Kidney capillary endothelial cell (primary cell): ENCODE measurements around the gene BEAN1.

Source experiments
- DNase-seq: peaks from one replicate; pipeline ENCODE4 v3.0.0-alpha.2; 2018; ENCODE audit warnings: low spot score

BEAN1 gene

DNA sequence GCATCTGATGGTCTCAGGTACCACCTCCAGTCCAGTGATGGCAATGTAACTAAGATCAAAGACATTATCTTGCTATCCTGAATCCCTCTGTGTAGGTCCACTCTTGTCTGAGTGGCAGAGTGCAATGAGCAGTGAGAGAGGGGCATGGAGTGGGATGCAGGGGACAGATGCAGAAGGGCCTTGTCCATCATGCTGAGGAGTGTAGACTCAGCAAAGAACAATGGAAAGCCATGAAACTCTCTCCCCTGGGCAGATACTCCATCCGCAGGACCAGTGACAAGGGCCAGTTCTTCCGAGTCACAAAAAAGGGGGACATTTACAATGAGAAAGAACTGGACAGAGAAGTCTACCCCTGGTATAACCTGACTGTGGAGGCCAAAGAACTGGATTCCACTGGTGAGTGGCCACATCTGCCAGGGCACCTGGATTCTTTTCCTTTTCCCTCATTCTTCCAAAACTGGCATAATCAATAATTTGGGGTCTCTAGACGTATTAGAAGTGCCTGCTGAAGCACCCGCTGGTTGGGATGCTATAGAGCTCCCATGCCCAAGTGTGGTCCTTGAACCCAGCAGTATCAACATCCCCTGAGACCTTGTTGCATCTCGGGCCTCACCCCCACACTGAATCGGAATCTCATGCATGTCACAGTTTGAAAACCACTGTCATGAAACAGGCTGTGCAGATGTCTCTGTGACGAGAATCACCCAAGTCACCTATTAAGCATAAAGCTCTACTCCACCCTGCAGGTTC lies 31.1 kb upstream of the BEAN1 start:
- no peak for DNase-seq

GRCh38 chr16:66397736-66398433 lies 29.2 kb upstream of the BEAN1 start:
- DNase-seq: no peak

DNA sequence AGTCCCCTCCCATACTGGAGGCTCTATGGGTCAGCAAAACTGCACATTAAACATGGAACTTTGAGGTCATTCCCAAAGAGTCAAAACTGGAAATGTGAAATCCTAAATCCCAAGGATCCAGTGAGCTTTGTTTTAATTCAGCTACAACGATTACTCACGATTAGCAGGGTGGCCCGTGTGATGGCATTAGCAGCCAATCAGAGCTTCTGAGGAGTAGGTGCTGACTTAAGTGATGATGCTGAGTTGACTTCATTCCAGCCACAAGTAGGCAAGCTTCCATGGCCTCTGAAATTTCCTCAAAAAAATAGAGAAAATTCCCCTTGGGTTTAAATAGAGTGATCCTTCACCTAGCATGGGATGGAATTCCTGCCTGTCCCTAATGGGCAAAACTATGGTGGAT lies 28.1 kb upstream of the BEAN1 start:
- no peak for DNase-seq

- DNase-seq: no peak
Measured at GRCh38 chr16:66399930-66400329, 27.2 kb upstream of the BEAN1 start.

GRCh38 chr16:66400503-66401380 lies 26.4 kb upstream of the BEAN1 start:
- no peak for DNase-seq

DNA sequence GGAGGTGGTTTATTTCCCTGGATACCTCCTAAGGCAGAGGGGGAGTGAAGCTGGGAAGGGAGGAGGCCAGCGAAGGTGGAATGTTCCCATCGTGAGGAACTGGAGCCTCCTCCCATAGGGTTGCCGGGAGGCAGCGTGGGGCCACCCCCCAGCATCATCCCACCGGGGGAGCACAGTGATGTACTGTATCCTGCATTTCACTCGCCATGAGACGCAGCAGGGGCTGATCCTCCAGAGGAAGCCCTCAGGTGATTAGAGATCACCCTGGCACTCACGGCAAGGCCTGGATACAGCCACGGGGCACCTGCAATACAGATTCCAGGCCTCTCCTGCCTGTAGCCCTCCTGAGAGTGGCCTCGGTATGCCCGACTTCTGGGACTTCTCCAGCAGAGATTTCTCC lies 25.5 kb upstream of the BEAN1 start:
- DNase-seq: no peak

DNA sequence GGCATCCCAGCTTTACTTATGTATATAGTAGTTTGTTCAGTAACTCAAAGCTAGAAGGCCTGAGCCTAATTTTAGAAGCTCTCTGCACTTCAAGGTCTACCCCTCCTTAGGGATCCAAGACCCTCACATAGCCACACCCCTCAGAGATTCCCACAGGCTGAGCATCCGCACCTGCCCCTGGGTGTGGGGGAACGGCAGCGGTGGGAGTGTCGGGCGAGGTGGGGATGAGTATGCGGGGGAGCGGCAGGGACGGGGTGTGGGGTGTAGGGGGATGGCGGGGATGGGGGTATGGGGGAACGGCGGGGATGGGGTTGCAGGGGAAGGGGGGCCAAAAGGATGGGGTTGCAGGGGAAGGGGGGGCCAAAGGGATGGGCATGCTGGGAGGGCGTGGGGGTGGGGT lies 24.9 kb upstream of the BEAN1 start:
- DNase-seq: no peak

GRCh38 chr16:66402591-66403230 lies 24.4 kb upstream of the BEAN1 start:
- no peak for DNase-seq

- no peak for DNase-seq
Measured at GRCh38 chr16:66403531-66404145, 23.5 kb upstream of the BEAN1 start.

GRCh38 chr16:66405057-66405783 lies 21.9 kb upstream of the BEAN1 start:
- no peak for DNase-seq

- DNase-seq: peak; percentile 76
Measured at GRCh38 chr16:66406534-66407221, 20.4 kb upstream of the BEAN1 start.

DNA sequence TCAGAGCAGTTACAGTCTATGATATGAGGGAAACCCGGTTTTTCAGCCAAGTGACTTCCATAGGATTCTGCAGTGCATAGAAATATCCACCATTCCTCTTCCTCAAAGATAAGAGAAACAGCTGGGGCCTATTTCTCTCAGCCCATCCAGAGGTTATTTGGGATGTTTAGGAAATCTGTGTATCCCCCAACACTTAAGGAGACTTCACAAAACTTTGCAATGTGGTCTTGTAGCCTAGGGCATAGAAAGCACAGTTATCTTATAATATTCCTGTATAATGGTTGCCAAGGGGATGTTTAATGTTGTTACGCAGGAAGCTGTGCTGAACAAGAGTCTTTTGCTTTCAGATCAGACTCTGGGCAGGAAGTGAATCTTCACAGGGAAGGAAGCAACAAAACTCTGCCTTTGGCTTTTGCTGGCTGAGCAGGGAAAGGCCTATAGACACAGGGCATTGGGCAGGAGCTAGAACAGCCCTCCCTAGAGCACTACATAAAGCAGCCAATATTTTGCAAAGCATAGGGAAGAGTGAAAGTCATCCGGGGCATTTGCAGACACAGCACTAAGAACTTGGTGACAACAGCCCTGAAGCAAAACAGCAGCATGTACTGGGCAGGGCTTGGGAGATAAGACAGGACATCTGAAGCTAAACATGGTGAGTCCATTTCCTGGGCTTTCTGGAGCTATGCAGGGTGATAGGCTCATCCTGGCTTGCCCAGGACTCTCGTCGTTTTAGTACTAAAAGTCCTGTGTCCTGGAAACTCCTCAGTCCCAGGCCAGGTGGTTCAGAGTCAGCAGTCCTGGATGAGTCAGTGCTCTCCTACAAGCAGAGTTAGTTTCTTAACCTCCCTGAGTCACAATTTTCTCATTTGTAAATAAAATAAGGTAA lies 18.7 kb upstream of the BEAN1 start:
- DNase-seq: peak; percentile 87

- no peak for DNase-seq
Measured at GRCh38 chr16:66409156-66409555, 17.9 kb upstream of the BEAN1 start.

DNA sequence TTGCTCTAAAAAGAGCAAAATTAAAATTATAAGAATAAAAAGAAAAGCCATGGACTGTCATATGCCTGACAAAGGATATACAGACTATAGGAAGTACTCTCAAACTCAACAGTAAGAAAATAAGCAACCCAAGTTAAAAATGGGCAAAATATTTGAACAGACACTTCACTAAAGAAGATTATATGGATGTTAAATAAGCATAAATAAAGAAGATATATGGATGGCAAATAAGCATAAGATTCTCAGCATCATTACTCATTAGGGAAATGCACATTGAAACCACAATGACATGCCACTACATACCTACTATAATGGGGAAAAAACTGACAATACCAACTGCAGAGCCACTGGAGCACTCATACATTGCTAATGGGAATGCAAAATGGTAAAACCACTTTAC lies 14.9 kb upstream of the BEAN1 start:
- DNase-seq: no peak

GRCh38 chr16:66414891-66415290 lies 12.2 kb upstream of the BEAN1 start:
- DNase-seq: no peak

- no peak for DNase-seq
Measured at GRCh38 chr16:66416136-66416535, 11.0 kb upstream of the BEAN1 start.

DNA sequence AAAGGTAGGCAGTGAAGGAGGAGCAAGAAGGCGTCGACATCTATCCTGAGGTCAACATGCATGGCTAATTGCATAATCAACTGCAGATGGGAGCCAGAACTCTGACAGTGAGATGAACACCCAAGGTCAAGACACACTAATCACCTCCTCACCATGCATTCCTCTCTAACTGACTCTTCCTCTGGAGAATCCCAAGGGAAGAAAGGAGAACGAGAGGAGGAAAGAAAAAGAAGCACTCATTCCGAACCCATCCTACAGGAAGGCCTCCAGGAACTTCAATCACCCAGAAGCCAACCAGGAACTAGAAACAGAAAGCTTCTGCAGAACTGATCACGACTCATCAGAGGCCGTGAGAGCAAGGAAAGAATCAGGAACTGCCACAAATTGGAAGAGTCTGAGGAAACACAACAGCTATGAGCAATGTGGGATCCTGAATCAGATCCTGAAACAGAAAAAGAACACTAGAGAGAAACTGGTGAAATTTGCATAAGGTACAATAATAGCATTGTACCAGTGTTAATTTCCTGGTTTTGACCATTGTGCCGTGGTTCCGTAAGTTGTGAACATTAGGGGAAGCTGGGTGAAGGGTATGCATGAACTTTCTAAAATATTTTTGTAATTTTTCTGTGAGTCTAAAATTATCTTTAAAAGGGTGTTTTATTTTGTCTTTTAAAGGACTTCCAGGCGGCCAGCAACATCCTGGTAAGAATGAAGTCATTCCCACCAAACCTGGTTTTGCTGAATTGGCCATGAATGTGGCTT lies 10.0 kb upstream of the BEAN1 start:
- no peak for DNase-seq

DNA sequence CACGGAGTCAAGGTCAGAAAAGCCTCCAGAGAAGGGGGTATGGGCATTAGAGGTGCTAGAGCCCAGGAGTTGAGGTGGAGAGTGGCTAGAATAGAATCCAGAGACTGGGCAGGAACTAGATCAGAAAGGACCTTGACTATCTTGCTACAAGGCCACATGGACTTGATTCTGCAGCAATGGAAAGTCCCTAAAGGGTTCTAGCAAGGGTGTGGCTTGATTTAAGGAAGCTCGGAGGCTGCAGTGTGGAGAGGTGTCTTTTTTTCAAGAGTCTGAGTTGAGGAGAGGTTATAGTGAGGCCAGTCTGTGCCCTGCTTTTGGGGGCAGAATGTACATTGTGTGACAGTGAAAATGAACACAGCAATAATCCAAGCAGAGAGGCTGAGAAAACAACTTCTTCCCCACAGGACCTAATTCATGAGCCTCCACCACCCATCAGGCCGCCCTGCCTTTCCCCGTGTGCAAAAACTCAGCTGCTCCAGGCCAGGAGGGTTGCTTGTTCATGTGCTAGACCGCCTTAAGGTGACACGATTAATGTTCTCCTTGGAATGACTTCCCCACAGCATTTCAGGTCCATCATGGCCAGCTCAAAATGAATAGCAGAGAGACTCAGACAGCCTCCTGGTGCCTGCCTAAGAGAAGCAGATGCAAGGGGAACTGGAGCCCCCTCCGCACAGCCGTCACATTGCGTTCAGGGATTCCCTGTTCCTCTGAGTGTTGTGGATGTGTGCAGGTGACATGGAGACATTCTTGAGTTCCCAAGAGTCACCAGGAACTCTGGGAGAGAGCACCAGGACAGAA lies 8.7 kb upstream of the BEAN1 start:
- DNase-seq: no peak
